Measurements from ENCODE around the gene SYNC. TPM values are rescaled to one million over a fixed set of nuclear protein-coding genes. Genes with fewer than 3 reads are reported as not detected.

The SYNC gene
- total and polyA plus RNA-seq, 2 experiments from 2014 or later, result not detected

DNA sequence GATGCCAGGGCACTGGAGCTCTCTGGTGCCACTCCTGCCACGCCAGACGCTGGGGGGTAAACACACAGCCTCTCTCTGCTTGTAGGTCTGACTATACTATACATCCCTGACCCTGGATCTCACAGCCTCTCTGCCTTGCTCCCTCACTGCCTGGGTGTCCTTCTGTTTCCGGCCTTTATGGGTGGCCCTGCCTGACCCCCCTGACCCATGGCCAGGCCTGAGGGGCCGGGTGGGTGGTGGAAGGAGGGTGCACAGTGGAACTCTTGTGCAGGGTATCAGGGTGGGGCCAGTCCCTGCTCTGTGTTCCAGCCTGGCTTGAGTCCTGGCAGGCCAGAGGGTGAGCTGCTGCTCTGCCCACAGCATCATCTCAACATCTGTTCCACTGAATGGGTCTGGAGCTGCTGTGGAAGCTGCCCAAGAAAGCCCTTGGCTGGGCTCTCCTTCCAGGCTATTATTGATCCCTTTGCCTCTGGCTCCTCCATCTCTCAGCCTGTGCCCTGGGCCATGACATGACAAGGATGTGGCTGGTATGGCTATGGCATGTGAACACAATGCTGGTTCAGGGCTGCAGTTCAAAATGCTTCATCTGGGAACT, 17.2 kb upstream of the SYNC start (continued):
- TF ChIP-seq, protein P1, sequence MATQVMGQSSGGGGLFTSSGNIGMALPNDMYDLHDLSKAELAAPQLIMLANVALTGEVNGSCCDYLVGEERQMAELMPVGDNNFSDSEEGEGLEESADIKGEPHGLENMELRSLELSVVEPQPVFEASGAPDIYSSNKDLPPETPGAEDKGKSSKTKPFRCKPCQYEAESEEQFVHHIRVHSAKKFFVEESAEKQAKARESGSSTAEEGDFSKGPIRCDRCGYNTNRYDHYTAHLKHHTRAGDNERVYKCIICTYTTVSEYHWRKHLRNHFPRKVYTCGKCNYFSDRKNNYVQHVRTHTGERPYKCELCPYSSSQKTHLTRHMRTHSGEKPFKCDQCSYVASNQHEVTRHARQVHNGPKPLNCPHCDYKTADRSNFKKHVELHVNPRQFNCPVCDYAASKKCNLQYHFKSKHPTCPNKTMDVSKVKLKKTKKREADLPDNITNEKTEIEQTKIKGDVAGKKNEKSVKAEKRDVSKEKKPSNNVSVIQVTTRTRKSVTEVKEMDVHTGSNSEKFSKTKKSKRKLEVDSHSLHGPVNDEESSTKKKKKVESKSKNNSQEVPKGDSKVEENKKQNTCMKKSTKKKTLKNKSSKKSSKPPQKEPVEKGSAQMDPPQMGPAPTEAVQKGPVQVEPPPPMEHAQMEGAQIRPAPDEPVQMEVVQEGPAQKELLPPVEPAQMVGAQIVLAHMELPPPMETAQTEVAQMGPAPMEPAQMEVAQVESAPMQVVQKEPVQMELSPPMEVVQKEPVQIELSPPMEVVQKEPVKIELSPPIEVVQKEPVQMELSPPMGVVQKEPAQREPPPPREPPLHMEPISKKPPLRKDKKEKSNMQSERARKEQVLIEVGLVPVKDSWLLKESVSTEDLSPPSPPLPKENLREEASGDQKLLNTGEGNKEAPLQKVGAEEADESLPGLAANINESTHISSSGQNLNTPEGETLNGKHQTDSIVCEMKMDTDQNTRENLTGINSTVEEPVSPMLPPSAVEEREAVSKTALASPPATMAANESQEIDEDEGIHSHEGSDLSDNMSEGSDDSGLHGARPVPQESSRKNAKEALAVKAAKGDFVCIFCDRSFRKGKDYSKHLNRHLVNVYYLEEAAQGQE (IDR thresholded peaks at IDR 0.05; ENCODE audit: unreplicated experiment), result no peak
- TF ChIP-seq NANOG (IDR thresholded peaks at IDR 0.05; ENCODE audit: borderline replicate concordance) (no peak), POLR2AphosphoS5 (IDR thresholded peaks at IDR 0.05; ENCODE audit: low read depth) (no peak), STAT1 (IDR thresholded peaks at IDR 0.05; ENCODE audit: unreplicated experiment) (no peak)
- TF ChIP-seq, protein P2, sequence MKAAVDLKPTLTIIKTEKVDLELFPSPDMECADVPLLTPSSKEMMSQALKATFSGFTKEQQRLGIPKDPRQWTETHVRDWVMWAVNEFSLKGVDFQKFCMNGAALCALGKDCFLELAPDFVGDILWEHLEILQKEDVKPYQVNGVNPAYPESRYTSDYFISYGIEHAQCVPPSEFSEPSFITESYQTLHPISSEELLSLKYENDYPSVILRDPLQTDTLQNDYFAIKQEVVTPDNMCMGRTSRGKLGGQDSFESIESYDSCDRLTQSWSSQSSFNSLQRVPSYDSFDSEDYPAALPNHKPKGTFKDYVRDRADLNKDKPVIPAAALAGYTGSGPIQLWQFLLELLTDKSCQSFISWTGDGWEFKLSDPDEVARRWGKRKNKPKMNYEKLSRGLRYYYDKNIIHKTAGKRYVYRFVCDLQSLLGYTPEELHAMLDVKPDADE (IDR thresholded peaks at IDR 0.05), result no peak

DNA sequence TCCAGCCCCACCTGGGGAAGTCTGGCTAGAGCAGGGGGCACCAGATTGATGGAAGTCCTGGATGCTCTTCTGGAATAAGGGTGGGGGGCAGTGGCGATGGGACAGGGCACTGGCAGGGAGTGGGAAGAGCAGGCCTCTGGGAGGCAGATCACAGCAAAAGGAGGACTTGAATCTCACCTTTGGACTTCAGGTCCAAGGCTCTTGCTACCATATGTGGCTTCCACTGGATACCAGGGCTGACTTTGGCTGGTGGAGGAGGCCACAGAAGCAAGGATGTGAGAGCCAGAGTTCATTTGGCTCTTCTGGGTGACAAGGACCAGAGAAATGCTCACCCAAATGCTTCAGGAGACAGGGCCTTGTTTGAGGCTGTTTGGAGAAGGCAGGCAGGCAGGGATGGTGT, 16.0 kb upstream of the SYNC start:
- Histone ChIP-seq H3K4me2 (no peak overlapping the region), H3F3A (replicated peaks; ENCODE audit: low read depth) (no peaks in the 10 kb centered on the region), H3K79me2 (replicated peaks; ENCODE audit: insufficient read depth) (no peaks in the 10 kb centered on the region), H4K20me1 (replicated peaks; ENCODE audit: insufficient read depth) (no peaks in the 10 kb centered on the region), H3K36me3 (ENCODE audit: insufficient read depth) (no peaks in the 10 kb centered on the region; the same call in 1 of the 2 replicates), H2AFZ (no peak overlapping the region), H3K4me1 (ENCODE audit: insufficient read depth) (peaks cover 13% of the 10 kb centered on the region), H3K27ac (ENCODE audit: low read depth) (no peak overlapping the region), H3K27me3 (ENCODE audit: insufficient read depth) (no peaks in the 10 kb centered on the region), H3K9me2 (ENCODE audit: insufficient read depth) (no peaks in the 10 kb centered on the region), H3K4me3 (no peak overlapping the region)
- Mint-ChIP-seq H3K9me3 (no peaks in the 10 kb centered on the region; the same call in 2 of the 3 replicates), H3K4me3 (no peak overlapping the region), H3K4me1 (peaks cover 14% of the 10 kb centered on the region), H3K27ac (no peak overlapping the region), H3K36me3 (ENCODE audit: low read depth) (no peaks in the 10 kb centered on the region), H3K27me3 (ENCODE audit: insufficient read depth, low read depth, poor library complexity) (peaks cover 18% of the 10 kb centered on the region)
- TF ChIP-seq EZH2phosphoT487 (IDR thresholded peaks at IDR 0.05; ENCODE audit: unreplicated experiment), result no peak
- TF ChIP-seq, protein P3, sequence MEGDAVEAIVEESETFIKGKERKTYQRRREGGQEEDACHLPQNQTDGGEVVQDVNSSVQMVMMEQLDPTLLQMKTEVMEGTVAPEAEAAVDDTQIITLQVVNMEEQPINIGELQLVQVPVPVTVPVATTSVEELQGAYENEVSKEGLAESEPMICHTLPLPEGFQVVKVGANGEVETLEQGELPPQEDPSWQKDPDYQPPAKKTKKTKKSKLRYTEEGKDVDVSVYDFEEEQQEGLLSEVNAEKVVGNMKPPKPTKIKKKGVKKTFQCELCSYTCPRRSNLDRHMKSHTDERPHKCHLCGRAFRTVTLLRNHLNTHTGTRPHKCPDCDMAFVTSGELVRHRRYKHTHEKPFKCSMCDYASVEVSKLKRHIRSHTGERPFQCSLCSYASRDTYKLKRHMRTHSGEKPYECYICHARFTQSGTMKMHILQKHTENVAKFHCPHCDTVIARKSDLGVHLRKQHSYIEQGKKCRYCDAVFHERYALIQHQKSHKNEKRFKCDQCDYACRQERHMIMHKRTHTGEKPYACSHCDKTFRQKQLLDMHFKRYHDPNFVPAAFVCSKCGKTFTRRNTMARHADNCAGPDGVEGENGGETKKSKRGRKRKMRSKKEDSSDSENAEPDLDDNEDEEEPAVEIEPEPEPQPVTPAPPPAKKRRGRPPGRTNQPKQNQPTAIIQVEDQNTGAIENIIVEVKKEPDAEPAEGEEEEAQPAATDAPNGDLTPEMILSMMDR (conservative IDR thresholded peaks at IDR 0.05; ENCODE audit: low read depth in 2 of 2), result no peak
- ATAC-seq (no peak), DNase-seq (ENCODE audit: low spot score) (no peak)
